ENCODE data around the gene ARHGAP21. TPM values are rescaled to one million over a fixed set of nuclear protein-coding genes. Genes with fewer than 3 reads are reported as not detected.
A peak's percentile ranks its signal among the peaks of the same experiment; 100 is the strongest.

ARHGAP21 gene
- total RNA-seq, 1 donor from 2014 or later, result 26.7 TPM

DNA sequence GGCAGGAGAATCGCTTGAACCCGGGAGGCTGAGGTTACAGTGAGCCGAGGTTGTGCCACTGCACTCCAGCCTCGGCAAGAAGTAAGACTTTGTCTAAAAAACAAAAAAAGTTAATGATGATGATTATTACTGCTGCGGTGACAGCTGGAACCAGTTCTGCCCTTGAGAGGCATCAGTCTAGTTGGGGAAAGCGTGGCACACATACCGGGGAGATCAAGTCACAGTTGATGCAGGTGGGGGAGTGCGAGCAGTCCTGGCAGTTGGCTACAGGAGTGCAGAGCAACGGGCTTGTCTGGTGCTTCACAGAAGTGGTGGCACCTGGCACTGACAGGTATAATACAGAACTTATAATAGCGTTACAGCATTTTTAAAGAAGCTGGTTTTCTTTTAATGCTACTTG, 173.0 kb downstream of the ARHGAP21 start:
- ATAC-seq (no peak), DNase-seq (ENCODE audit: low spot score) (no peak)

DNA sequence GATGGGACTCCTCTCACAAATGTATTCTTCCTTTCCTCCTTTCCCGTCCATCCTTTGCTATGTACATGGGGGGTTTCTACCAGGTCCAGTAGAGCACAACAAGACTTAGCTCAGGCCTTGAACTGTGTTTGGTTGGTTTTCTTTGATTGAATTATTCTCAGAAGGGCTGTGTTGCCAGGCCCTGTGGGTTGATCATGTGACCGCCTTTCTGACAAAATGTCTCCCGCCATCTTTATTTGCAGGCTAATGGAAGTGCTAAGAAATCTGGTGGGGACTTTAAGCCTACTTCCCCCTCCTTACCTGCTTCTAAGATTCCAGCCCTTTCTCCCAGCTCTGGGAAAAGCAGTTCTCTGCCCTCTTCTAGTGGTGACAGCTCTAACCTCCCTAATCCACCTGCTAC, 178.1 kb downstream of the ARHGAP21 start:
- ATAC-seq (no peak), DNase-seq (ENCODE audit: low spot score) (no peak)

DNA sequence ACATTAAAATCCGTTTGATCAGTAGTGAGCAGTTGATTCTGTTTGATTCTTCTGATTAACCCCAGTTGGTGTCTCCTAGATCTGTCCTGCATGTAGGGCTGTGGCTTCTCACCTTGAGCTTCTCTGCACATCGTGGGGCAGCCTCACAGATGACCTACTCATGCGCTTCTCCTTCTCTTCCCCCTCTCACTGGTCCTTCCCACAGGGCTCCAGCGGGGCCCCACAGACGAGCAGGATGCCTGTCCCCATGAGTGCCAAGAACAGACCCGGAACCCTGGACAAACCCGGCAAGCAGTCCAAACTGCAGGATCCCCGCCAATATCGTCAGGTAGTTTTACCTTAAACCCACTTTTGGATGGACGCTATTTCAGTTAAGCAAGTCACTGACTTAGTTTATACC, 178.9 kb downstream of the ARHGAP21 start:
- DNase-seq (ENCODE audit: low spot score) (no peak), ATAC-seq (no peak)

DNA sequence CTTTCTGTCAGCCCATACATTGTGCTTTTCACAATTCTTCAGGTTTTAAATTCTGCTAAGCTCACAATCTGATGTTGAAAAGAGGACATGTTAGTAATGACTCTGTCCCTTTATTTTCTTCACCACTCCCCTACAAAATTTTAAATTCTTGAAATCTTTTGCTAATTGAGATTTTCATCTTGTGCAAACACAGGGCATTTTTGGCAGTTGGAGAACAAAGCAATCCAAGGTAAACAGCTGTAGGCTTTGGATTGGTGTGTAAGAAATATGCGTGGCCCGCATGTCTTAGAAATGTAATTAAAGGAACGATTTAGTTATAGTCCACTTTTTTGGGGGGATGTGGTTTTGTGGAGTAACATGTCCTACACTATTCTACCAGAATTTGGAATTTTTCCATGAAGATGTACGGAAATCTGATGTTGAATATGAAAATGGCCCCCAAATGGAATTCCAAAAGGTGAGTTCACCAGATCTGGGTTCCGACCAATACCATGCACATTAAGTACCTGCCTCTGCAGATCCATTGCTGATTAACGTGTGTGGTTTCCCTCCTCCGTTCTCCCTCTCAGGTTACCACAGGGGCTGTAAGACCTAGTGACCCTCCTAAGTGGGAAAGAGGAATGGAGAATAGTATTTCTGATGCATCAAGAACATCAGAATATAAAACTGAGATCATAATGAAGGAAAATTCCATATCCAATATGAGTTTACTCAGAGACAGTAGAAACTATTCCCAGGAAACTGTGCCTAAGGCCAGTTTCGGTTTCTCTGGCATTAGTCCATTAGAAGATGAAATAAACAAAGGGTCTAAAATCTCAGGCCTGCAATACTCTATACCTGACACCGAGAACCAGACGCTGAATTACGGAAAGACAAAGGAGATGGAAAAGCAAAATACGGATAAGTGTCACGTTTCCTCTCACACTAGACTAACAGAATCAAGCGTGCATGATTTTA, 181.1 kb downstream of the ARHGAP21 start:
- ATAC-seq (no peak), DNase-seq (ENCODE audit: low spot score) (no peak)

GRCh38 chr10:24541239-24541753, 182.4 kb downstream of the ARHGAP21 start:
- ATAC-seq, result no peak
- DNase-seq (ENCODE audit: low spot score), result peak; percentile 21

DNA sequence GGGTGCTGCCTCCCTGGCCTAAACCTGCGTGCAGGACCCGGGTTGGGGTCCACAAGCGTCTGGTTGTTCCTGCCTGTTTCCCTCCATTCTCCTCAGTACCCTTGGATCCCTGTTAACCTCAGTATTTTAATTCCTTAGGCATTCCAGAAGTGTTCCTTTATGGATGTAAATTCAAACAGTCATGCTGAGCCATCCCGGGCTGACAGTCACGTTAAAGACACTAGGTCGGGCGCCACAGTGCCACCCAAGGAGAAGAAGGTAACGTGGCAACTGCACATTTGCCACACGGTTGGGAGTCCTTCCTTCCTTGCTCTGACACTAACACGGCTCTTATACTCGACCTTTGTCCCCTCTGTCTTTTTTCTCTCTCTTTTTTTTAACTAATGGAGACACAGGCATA, 187.1 kb downstream of the ARHGAP21 start:
- ATAC-seq (no peak), DNase-seq (ENCODE audit: low spot score) (no peak)

- ATAC-seq, result no peak
Measured at GRCh38 chr10:24533981-24534380, 189.7 kb downstream of the ARHGAP21 start.

More at GRCh38 chr10:24533981-24534380, 189.7 kb downstream of the ARHGAP21 start:
- DNase-seq (ENCODE audit: low spot score), result no peak

Other genes with a start within 250 kb of the ARHGAP21 start
- gene PRTFDC1, start 228.7 kb upstream of the ARHGAP21 start, total RNA-seq, result 0.63 TPM

Measured in left lobe of liver (tissue), 2 donors.